ENCODE measurements around the gene MLF1.

DNA sequence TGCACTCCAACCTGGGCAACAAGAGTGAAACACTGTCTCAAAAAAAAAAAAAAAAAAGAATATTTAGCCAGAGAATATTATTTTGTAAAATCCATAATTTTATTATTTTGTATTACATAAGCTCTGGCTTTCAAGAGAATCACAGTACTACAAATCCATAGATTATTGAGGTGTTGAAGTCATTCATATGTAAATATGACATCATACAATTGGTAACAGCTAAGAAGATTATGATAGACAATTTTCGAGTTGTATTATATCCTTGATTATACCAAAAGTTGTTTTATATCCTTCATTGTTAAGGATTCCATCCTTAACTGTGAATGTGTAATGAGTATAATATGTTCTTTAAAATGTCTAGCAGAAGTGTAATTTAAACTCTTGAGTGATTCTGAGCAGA is 3.7 kb downstream of the MLF1 start:
- TF ChIP-seq, protein P1, sequence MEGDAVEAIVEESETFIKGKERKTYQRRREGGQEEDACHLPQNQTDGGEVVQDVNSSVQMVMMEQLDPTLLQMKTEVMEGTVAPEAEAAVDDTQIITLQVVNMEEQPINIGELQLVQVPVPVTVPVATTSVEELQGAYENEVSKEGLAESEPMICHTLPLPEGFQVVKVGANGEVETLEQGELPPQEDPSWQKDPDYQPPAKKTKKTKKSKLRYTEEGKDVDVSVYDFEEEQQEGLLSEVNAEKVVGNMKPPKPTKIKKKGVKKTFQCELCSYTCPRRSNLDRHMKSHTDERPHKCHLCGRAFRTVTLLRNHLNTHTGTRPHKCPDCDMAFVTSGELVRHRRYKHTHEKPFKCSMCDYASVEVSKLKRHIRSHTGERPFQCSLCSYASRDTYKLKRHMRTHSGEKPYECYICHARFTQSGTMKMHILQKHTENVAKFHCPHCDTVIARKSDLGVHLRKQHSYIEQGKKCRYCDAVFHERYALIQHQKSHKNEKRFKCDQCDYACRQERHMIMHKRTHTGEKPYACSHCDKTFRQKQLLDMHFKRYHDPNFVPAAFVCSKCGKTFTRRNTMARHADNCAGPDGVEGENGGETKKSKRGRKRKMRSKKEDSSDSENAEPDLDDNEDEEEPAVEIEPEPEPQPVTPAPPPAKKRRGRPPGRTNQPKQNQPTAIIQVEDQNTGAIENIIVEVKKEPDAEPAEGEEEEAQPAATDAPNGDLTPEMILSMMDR (IDR thresholded peaks at IDR 0.05) = no peak
- TF ChIP-seq EZH2 (IDR thresholded peaks at IDR 0.05; ENCODE audit: borderline replicate concordance, insufficient read depth, low read depth, low read length, poor library complexity, severe bottlenecking) = no peak

Data from B cell (primary cell).